Activated naive CD4-positive, alpha-beta T cell treated with anti-CD3 and anti-CD28 coated beads, Interleukin-2, amount 10 ng/mL, durations not matched to agents 7 days and 5 days (primary cell): ENCODE measurements around the gene ETHE1.

ENCODE experiments used
- CTCF ChIA-PET: fragments of 350-600 bp; sonication (Branson Sonifier 250); formaldehyde crosslinking; loops from one replicate; lab custom pipeline; 2021; ENCODE audit warnings: antibody characterized with exemption; lab: Charles Lee
- DNase-seq: peaks from one replicate; pipeline ENCODE4 v3.0.0-alpha.2; 2020
- H3K27ac Mint-ChIP-seq: one replicate; pipeline ENCODE4 v1.8.0; 2021; ENCODE audit warnings: mild to moderate bottlenecking, moderate library complexity, mixed read lengths
- H3K27me3 Mint-ChIP-seq: one replicate; pipeline ENCODE4 v1.8.0; 2021; ENCODE audit warnings: mild to moderate bottlenecking, mixed read lengths
- H3K36me3 Mint-ChIP-seq: one replicate; pipeline ENCODE4 v1.8.0; 2021; ENCODE audit warnings: mixed read lengths
- H3K4me1 Mint-ChIP-seq: one replicate; pipeline ENCODE4 v1.8.0; 2021; ENCODE audit warnings: mixed read lengths
- H3K4me3 Mint-ChIP-seq: one replicate; pipeline ENCODE4 v1.8.0; 2021; ENCODE audit warnings: mild to moderate bottlenecking, moderate library complexity, mixed read lengths
- H3K9me3 Mint-ChIP-seq: one replicate; pipeline ENCODE4 v1.8.0; 2021; ENCODE audit warnings: mixed read lengths

Gene ETHE1

DNA sequence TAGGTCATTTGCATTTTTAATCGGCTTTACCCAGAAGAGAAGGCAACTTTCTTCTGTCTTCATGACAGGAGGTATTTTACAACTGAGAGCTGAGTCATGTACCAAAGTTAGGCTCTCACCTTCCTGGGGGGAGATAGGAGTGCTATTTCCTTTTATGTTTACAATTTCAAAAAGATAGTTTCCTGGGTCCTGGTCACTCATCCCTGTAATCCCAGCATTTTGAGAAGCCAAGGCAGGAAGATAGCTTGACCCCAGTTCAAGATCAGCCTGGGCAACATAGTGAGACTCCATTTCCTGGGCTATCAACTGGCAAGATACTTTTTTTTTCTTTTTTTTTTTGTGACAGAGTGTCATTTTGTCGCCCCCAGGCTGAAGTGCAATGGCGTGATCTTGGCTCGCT, 69.2 kb downstream of the ETHE1 start:
- H3K4me3 Mint-ChIP-seq, result no peak overlapping the region
- no peaks in the 10 kb centered on the region for H3K9me3 Mint-ChIP-seq
- H3K36me3 Mint-ChIP-seq, result no peaks in the 10 kb centered on the region
- DNase-seq, result no peak
- CTCF ChIA-PET, result interaction anchor here (1.0 to 7.9 kb wide), 4 partner anchors 10 to 61 kb away, joined by 3 to 58 read pairs (median 4); no protein-coding TSS in a partner anchor
- H3K4me1 Mint-ChIP-seq, result peaks cover 17% of the 10 kb centered on the region
- H3K27ac Mint-ChIP-seq, result no peak overlapping the region
- H3K27me3 Mint-ChIP-seq, result peaks cover 41% of the 10 kb centered on the region
